Calu3 (cell line): ENCODE data around the gene LPAR1. TPM values are rescaled to one million over a fixed set of nuclear protein-coding genes. Genes with fewer than 3 reads are reported as not detected.

Source experiments
- BruUV-seq: library from RNA; stranded (reverse); fragments of 400-500 nt; replicated peaks from 2 replicates; lab custom pipeline; 2021; lab: Mats Ljungman, UMichigan
- CTCF ChIA-PET: fragments of 300-600 bp; sonication (Branson Sonifier 250); formaldehyde crosslinking; loops from one replicate; lab custom pipeline; 2022; ENCODE audit warnings: antibody characterized with exemption; lab: Charles Lee
- DNase-seq: peaks from one replicate; pipeline ENCODE4 v3.0.0; 2022
- H3K27ac Mint-ChIP-seq: one replicate; pipeline ENCODE4 v1.8.0; 2022; ENCODE audit warnings: mixed read lengths; ENCODE audit not compliant: unreplicated experiment
- H3K27me3 Mint-ChIP-seq: one replicate; pipeline ENCODE4 v1.8.0; 2022; ENCODE audit warnings: mixed read lengths; ENCODE audit not compliant: unreplicated experiment
- H3K36me3 Mint-ChIP-seq: one replicate; pipeline ENCODE4 v1.8.0; 2022; ENCODE audit warnings: mild to moderate bottlenecking, moderate library complexity, mixed read lengths; ENCODE audit not compliant: insufficient read depth, unreplicated experiment
- H3K4me1 Mint-ChIP-seq: one replicate; pipeline ENCODE4 v1.8.0; 2022; ENCODE audit warnings: mild to moderate bottlenecking, low read depth, mixed read lengths; ENCODE audit not compliant: unreplicated experiment
- H3K4me3 Mint-ChIP-seq: one replicate; pipeline ENCODE4 v1.8.0; 2022; ENCODE audit warnings: mild to moderate bottlenecking, low read depth, moderate library complexity, mixed read lengths; ENCODE audit not compliant: unreplicated experiment
- H3K9me3 Mint-ChIP-seq: one replicate; pipeline ENCODE4 v1.8.0; 2022; ENCODE audit warnings: low read depth, mixed read lengths; ENCODE audit not compliant: unreplicated experiment
- intact Hi-C: fragments of 100-400 bp; cut with micrococcal nuclease; formaldehyde crosslinking; loops from one replicate; pipeline ENCODE4 v1.10.0; 2022; ENCODE audit not compliant: unreplicated experiment
- total RNA-seq: library from RNA; stranded (reverse); gene quantifications from 2 replicates; pipeline ENCODE4 v1.2.3, GENCODE V29; 2022
- TF ChIP-seq, protein P1 (sequence below): fragments of 200-600 bp; IDR thresholded peaks from one replicate; pipeline ENCODE4 v1.8.0; 2022; ENCODE audit warnings: antibody characterized with exemption; ENCODE audit not compliant: unreplicated experiment

LPAR1 gene
- total RNA-seq, 1 experiment from 2014 or later: 6.3 TPM

DNA sequence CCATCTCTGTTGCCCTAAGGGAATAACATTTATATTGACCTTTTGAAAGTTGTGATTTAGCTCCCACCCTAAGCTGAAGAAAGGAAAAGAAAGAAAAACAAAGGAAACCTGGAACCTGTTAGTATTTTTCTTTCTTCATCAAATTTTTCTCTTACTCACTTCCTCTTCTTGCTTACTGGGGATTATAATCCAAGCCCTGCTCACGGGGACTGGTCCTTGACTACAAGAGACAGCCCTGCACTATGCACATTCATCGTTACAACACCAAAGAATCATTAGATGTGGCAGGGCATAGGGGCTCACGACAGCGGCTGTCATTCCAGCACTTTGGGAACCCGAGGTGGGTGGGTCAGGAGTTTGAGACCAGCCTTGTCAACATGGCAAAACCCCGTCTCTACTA is 37.8 kb upstream of the LPAR1 start:
- BruUV-seq: no TSS peak
- H3K4me3 Mint-ChIP-seq: no peak overlapping the region
- no peaks in the 10 kb centered on the region for H3K36me3 Mint-ChIP-seq
- no peaks in the 10 kb centered on the region for H3K27me3 Mint-ChIP-seq
- intact Hi-C loops: no loop called here
- no peaks in the 10 kb centered on the region for H3K4me1 Mint-ChIP-seq
- no peaks in the 10 kb centered on the region for H3K9me3 Mint-ChIP-seq
- CTCF ChIA-PET: no interaction called here
- TF ChIP-seq, protein P1, sequence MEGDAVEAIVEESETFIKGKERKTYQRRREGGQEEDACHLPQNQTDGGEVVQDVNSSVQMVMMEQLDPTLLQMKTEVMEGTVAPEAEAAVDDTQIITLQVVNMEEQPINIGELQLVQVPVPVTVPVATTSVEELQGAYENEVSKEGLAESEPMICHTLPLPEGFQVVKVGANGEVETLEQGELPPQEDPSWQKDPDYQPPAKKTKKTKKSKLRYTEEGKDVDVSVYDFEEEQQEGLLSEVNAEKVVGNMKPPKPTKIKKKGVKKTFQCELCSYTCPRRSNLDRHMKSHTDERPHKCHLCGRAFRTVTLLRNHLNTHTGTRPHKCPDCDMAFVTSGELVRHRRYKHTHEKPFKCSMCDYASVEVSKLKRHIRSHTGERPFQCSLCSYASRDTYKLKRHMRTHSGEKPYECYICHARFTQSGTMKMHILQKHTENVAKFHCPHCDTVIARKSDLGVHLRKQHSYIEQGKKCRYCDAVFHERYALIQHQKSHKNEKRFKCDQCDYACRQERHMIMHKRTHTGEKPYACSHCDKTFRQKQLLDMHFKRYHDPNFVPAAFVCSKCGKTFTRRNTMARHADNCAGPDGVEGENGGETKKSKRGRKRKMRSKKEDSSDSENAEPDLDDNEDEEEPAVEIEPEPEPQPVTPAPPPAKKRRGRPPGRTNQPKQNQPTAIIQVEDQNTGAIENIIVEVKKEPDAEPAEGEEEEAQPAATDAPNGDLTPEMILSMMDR: no peak
- H3K27ac Mint-ChIP-seq: no peak overlapping the region
- no peak for DNase-seq

DNA sequence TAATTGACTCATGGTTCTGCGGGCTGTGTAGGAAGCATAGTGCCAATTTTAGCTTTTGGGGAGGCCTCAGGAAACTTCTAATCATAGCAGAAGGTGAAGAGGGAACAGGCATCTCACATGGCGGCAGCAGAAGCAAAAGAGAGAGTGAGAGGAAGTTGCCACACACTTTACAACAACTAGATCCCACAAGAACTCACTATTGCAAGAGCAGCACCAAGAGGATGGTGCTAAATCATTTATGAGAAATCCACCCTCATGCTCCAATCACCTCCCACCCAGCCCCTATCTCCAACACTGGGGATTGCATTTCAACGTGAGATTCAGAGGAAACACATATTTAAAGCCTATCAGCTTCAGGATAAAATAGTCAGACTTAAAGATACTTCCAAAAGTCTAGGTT is 36.1 kb upstream of the LPAR1 start:
- H3K36me3 Mint-ChIP-seq: no peaks in the 10 kb centered on the region
- BruUV-seq: no TSS peak
- CTCF ChIA-PET: no interaction called here
- H3K27me3 Mint-ChIP-seq: no peaks in the 10 kb centered on the region
- DNase-seq: no peak
- intact Hi-C loops: no loop called here
- H3K4me3 Mint-ChIP-seq: no peak overlapping the region
- TF ChIP-seq, protein P1: no peak
- H3K4me1 Mint-ChIP-seq: no peaks in the 10 kb centered on the region
- H3K27ac Mint-ChIP-seq: no peak overlapping the region
- H3K9me3 Mint-ChIP-seq: no peaks in the 10 kb centered on the region

DNA sequence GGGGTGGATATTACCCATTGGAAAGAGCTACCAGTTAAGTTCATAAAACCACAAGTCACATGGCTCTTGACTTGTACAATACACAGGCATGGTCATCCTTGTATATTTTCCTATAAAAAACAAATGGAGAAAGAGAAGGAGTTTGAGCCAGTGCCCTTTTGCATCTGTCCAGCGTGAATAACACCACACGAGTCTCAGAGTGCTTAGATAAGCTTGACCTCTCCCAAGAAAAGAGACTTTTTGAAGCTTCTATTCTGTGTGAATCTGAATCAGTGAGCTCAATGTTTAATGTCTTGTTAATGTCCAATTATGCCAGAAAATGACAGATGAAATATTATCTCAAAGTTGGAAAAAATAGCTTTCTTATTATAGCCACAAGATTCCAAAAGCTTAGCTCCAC is 30.9 kb upstream of the LPAR1 start:
- Mint-ChIP-seq H3K36me3 (no peaks in the 10 kb centered on the region), H3K4me3 (no peak overlapping the region), H3K9me3 (no peaks in the 10 kb centered on the region), H3K27ac (no peak overlapping the region), H3K4me1 (no peaks in the 10 kb centered on the region), H3K27me3 (no peaks in the 10 kb centered on the region)
- BruUV-seq: no TSS peak
- TF ChIP-seq, protein P1: no peak
- DNase-seq: no peak
- CTCF ChIA-PET: interaction anchor here (0.6 kb wide), 1 partner anchor 18 kb away, joined by 3 read pairs; no protein-coding TSS in a partner anchor
- intact Hi-C loops: no loop called here

DNA sequence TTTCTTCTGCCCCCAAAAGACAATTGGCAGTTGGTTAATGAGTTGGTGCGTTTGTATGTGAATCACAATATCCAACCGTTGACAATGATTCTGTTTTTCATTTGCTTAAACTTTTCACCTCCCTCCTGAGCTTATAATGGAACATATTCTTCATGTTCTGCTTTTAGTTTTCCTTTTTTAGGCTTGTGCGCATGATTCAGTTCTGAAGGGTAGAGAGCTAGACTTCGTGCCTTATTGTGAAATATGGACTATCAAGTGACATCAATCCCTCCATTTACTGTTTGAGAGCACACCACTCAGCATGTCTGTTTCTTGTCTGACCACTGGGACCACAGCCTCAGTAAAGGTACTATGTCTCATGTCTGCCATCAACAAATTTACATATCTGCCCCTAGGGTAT is 30.5 kb upstream of the LPAR1 start:
- Mint-ChIP-seq H3K4me1 (no peaks in the 10 kb centered on the region), H3K27me3 (no peaks in the 10 kb centered on the region), H3K36me3 (no peaks in the 10 kb centered on the region), H3K9me3 (no peaks in the 10 kb centered on the region), H3K4me3 (no peak overlapping the region), H3K27ac (no peak overlapping the region)
- DNase-seq: no peak
- intact Hi-C loops: no loop called here
- TF ChIP-seq, protein P1: no peak
- CTCF ChIA-PET: no interaction called here
- BruUV-seq: no TSS peak
